T47D (cell line): ENCODE data around the gene MEF2C.

ENCODE experiments used
- DNase-seq, 2 experiments: peaks; one replicate each; pipeline versions ENCODE4 v3.0.0 to v3.0.0-alpha.2; 2011 to 2012; ENCODE audit warnings: low read depth in 1 of 2, low spot score in 1 of 2
- JUND ChIP-seq: IDR thresholded peaks from 2 replicates; pipeline ENCODE4 v1.6.1; 2012; ENCODE audit warnings: low read depth
- in situ Hi-C: cut with HindIII; loops from 2 replicates; pipeline ENCODE4 v1.10.0; 2016; ENCODE audit warnings: low sequenced_read_pairs, low pct_unique_long_range_greater_than_20kb

MEF2C gene

DNA sequence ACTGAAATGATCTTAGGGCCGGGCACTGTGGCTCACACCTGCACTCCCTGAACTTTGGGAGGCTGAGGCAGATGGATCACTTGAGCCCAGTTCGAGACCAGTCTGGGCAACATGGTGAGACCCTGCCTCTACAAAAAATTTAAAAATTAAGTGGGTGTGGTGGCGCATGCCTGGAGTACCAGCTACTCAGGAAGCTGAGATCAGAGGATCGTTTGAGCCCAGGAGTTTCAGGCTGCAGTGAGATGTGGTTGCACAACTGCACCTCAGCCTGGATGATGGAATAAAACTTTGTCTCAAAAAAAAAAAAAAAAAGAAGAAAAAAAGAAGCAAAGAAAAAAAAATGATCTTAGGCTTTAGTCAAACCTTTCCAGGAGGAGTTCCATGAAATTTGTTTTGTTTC lies 41.8 kb downstream of the MEF2C start:
- TF ChIP-seq JUND, result no peak
- in situ Hi-C loops, result no loop called here
- no peak for DNase-seq

GRCh38 chr5:88840495-88840894 lies 42.5 kb downstream of the MEF2C start:
- no peak for DNase-seq
- in situ Hi-C loops, result no loop called here
- no peak for TF ChIP-seq JUND

- no peak for TF ChIP-seq JUND
- DNase-seq, result no peak
- in situ Hi-C loops, result no loop called here
Observed at GRCh38 chr5:88839238-88839637, 43.7 kb downstream of the MEF2C start.

DNA sequence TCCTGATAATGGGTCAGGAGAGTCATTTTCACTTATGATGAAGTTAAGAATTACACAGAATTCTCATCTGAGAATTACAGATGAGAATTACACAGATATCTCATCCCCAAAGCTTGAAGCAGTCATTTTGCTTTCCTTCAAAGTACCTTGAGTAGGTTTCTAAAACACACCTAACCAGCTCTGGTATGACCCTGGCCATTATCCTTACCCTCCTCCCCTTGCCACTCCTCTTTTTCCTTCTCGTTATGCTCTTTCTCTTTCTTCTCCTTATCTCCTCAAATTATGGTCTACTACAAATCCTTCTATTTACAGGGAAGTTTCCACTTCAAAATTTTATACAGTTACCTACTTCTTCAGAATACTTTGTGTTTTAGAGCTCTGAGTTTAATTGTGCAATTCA lies 44.5 kb downstream of the MEF2C start:
- in situ Hi-C loops, result no loop called here
- no peak for TF ChIP-seq JUND

GRCh38 chr5:88837817-88838216 lies 45.2 kb downstream of the MEF2C start:
- in situ Hi-C loops, result no loop called here
- TF ChIP-seq JUND, result no peak
- DNase-seq, result no peak

More for the DNA sequence above, 44.5 kb downstream of the MEF2C start:
- DNase-seq, result no peak

- TF ChIP-seq JUND, result no peak
- DNase-seq, result no peak
- in situ Hi-C loops, result no loop called here
Observed at GRCh38 chr5:88837222-88837621, 45.8 kb downstream of the MEF2C start.

- in situ Hi-C loops, result no loop called here
- TF ChIP-seq JUND, result no peak
- no peak for DNase-seq
Observed at GRCh38 chr5:88836195-88836838, 46.7 kb downstream of the MEF2C start.

GRCh38 chr5:88834499-88834898 lies 48.5 kb downstream of the MEF2C start:
- DNase-seq, result no peak
- in situ Hi-C loops, result no loop called here
- no peak for TF ChIP-seq JUND

DNA sequence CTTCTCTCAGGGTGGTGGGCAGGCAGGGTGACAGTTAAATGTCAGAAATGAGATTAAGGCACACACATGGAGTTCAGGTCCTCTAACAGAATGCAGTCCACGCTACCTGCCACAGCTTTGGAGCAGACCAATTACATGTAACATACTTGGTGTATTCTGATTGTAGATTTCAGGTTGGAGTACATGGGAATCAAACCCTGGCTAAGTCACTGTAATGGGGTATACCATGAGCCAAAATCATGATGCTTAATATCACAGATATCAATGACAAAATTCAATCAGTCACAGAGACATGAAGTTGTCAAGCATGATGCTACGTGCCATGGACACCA lies 48.9 kb downstream of the MEF2C start:
- in situ Hi-C loops, result no loop called here
- no peak for TF ChIP-seq JUND
- DNase-seq, result no peak

DNA sequence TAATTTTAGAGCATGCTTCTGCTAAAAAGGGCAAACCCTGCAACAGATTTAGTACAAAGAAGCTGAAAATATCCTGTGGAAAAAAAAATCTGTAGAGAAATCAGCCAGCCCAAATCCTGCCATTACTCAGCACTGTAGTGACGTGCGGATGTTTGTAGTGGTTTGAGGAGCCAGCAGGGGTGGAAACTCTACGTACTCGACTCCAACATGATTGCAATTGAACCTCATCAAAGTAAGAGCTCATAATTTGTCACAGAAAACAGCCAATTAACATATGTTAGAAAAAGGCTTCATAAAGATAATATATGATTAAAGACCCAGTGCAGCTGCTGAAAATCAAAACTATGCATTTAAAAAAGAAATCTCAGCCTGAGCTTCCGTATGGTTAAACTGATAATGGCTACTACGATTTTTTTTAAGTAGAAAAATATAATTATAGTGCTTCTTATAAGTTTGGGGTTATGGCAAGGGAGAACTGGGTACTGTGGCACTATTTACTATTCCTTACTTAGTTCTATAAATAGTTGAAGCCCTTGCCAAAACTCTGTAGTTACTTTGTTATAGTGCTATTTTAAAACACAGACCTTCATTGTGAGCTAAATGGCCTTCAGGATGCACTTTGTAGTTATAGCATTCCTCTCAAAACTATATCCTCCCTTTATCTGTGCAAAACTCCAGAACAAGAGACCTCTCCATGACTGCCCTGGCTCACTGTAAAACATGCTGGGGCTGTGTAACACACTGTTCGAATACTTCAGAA lies 49.4 kb downstream of the MEF2C start:
- no peak for TF ChIP-seq JUND
- in situ Hi-C loops, result no loop called here
- DNase-seq, result no peak

- in situ Hi-C loops, result no loop called here
- no peak for DNase-seq
- no peak for TF ChIP-seq JUND
Observed at GRCh38 chr5:88831816-88832215, 51.2 kb downstream of the MEF2C start.

DNA sequence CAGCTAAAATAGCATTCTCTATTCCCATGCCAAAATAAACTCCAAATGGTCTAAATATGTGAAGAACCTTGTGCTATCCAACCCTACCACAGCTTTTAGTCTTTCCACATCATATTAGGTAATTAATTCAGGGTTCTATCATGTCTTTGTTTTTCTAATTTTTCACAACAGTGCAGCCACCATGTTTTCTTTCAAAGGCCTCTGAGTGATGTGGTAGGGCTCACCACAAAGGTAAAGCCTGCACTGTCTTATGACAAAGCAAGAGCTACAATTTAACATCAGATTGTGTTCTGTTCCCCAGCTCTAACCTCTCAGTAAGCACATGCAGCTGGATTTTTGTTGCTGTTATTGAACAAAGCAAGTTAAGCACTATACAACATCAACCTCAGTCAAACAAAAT lies 52.4 kb downstream of the MEF2C start:
- no peak for DNase-seq
- no peak for TF ChIP-seq JUND
- in situ Hi-C loops, result no loop called here

GRCh38 chr5:88829775-88830174 lies 53.2 kb downstream of the MEF2C start:
- in situ Hi-C loops, result no loop called here
- TF ChIP-seq JUND, result no peak
- DNase-seq, result no peak

- no peak for TF ChIP-seq JUND
- in situ Hi-C loops, result no loop called here
- no peak for DNase-seq
Observed at GRCh38 chr5:88829054-88829453, 53.9 kb downstream of the MEF2C start.
